GM21717 (cell line): ENCODE measurements around the gene KATNA1.
A peak's percentile ranks its signal among the peaks of the same experiment; 100 is the strongest.

ENCODE experiments used
- ATAC-seq: cut with Tn5 transposase; IDR thresholded peaks from one replicate; pipeline ENCODE4 v1.9.1; 2021; ENCODE audit warnings: mild to moderate bottlenecking, moderate library complexity; ENCODE audit not compliant: unreplicated experiment

Gene KATNA1

GRCh38 chr6:149614337-149614736, 34.2 kb downstream of the KATNA1 start:
- ATAC-seq: no peak

GRCh38 chr6:149608381-149608982, 40.0 kb downstream of the KATNA1 start:
- ATAC-seq: no peak

GRCh38 chr6:149600508-149600907, 48.0 kb downstream of the KATNA1 start:
- ATAC-seq: no peak

GRCh38 chr6:149593408-149593807, 55.1 kb downstream of the KATNA1 start:
- ATAC-seq: no peak

GRCh38 chr6:149592983-149593382, 55.5 kb downstream of the KATNA1 start:
- no peak for ATAC-seq

- ATAC-seq: no peak
Measured at GRCh38 chr6:149586149-149586548, 62.4 kb downstream of the KATNA1 start.

GRCh38 chr6:149581349-149581748, 67.2 kb downstream of the KATNA1 start:
- ATAC-seq: no peak

GRCh38 chr6:149580880-149581279, 67.6 kb downstream of the KATNA1 start:
- ATAC-seq: no peak

- no peak for ATAC-seq
Measured at GRCh38 chr6:149567945-149568585, 80.4 kb downstream of the KATNA1 start.

GRCh38 chr6:149567194-149567586, 81.3 kb downstream of the KATNA1 start:
- ATAC-seq: no peak

- peak; percentile 19 for ATAC-seq
Measured at GRCh38 chr6:149566410-149567193, 81.9 kb downstream of the KATNA1 start.

GRCh38 chr6:149565527-149566409, 82.7 kb downstream of the KATNA1 start, which contains the start of gene GINM1:
TSS of gene GINM1 (plus strand) at chr6:149566375. CDS start at chr6:149566415, 40 bp downstream.
- ATAC-seq: peak; percentile 73

- ATAC-seq: no peak
Measured at GRCh38 chr6:149563928-149564325, 84.6 kb downstream of the KATNA1 start.

GRCh38 chr6:149563203-149563927, 85.1 kb downstream of the KATNA1 start:
- ATAC-seq: no peak

- peak; percentile 34 for ATAC-seq
Measured at GRCh38 chr6:149560736-149561135, 87.8 kb downstream of the KATNA1 start.

- ATAC-seq: no peak
Measured at GRCh38 chr6:149559389-149559788, 89.1 kb downstream of the KATNA1 start.

GRCh38 chr6:149558029-149558428, 90.5 kb downstream of the KATNA1 start:
- ATAC-seq: no peak

GRCh38 chr6:149551920-149552319, 96.6 kb downstream of the KATNA1 start:
- no peak for ATAC-seq

- ATAC-seq: peak; percentile 91
Measured at GRCh38 chr6:149545754-149546471, 102.6 kb downstream of the KATNA1 start, which contains the start of gene PPIL4. TSS of gene PPIL4 (minus strand) at chr6:149546043. CDS start at chr6:149546005, 38 bp downstream.
